Left ventricle myocardium superior (tissue), 1 donor: ENCODE data around the gene CACNA2D3. TPM values are rescaled to one million over a fixed set of nuclear protein-coding genes. Genes with fewer than 3 reads are reported as not detected.
"Not testable (repeated sequence)": the region's sequence is repeated elsewhere in the genome, so short reads cannot be mapped to it uniquely, and the experiment has no call there.

Experiments used
- ATAC-seq: fragments of 200-7000 bp; cut with Tn5 transposase; one replicate; pipeline ENCODE4 v1.9.1; 2020; ENCODE audit warnings: mild to moderate bottlenecking, moderate library complexity
- DNase-seq: peaks from one replicate; pipeline ENCODE4 v3.0.0-alpha.2; 2020
- intact Hi-C: fragments of 100-400 bp; cut with micrococcal nuclease; formaldehyde crosslinking; loops from one replicate; pipeline ENCODE4 v1.11.0; 2022
- total RNA-seq: library from RNA; stranded (reverse); fragmentation: NEBNext Ultra II Directional; extraction: Animal tissue kit (Norgen Biotek cat#: 25700); gene quantifications from one replicate; pipeline ENCODE4 v1.2.1, GENCODE V29; 2021
- donor health status: DM: no; HTN: yes; CAD: no; lungs with severe emphysema.

The CACNA2D3 gene
- total RNA-seq, 1 donor from 2014 or later = 26.9 TPM

- intact Hi-C loops = no loop called here
- DNase-seq = no peak
- ATAC-seq = no peak
Observed at GRCh38 chr3:54960082-54960481, 837.7 kb downstream of the CACNA2D3 start.

- no peak for ATAC-seq
Observed at GRCh38 chr3:54960701-54961100, 838.3 kb downstream of the CACNA2D3 start.

GRCh38 chr3:54962200-54962599, 839.8 kb downstream of the CACNA2D3 start:
- intact Hi-C loops = no loop called here
- DNase-seq (no peak), ATAC-seq (no peak)

More at GRCh38 chr3:54960701-54961100, 838.3 kb downstream of the CACNA2D3 start:
- DNase-seq = no peak
- intact Hi-C loops = no loop called here

- DNase-seq (no peak), ATAC-seq (no peak)
- intact Hi-C loops = no loop called here
Observed at GRCh38 chr3:54963641-54964040, 841.3 kb downstream of the CACNA2D3 start.

GRCh38 chr3:54964081-54964480, 841.7 kb downstream of the CACNA2D3 start:
- DNase-seq (no peak), ATAC-seq (no peak)
- intact Hi-C loops = no loop called here

- ATAC-seq = no peak
- no peak for DNase-seq
- intact Hi-C loops = no loop called here
Observed at GRCh38 chr3:54965746-54966145, 843.4 kb downstream of the CACNA2D3 start.

- no peak for ATAC-seq
- intact Hi-C loops = no loop called here
- no peak for DNase-seq
Observed at GRCh38 chr3:54966979-54967378, 844.6 kb downstream of the CACNA2D3 start.

- DNase-seq (no peak), ATAC-seq (no peak)
- intact Hi-C loops = no loop called here
Observed at GRCh38 chr3:54967731-54968161, 845.4 kb downstream of the CACNA2D3 start.

- DNase-seq (no peak), ATAC-seq (no peak)
- intact Hi-C loops = no loop called here
Observed at GRCh38 chr3:54968546-54969172, 846.3 kb downstream of the CACNA2D3 start.

GRCh38 chr3:54969652-54970051, 847.3 kb downstream of the CACNA2D3 start:
- DNase-seq = no peak
- ATAC-seq = no peak
- intact Hi-C loops = no loop called here

- intact Hi-C loops = no loop called here
- DNase-seq (no peak), ATAC-seq (no peak)
Observed at GRCh38 chr3:54970895-54971294, 848.5 kb downstream of the CACNA2D3 start.

- intact Hi-C loops = no loop called here
- DNase-seq (no peak), ATAC-seq (no peak)
Observed at GRCh38 chr3:54977439-54977838, 855.1 kb downstream of the CACNA2D3 start.

GRCh38 chr3:54977946-54978345, 855.6 kb downstream of the CACNA2D3 start:
- ATAC-seq, intact Hi-C loops, DNase-seq: not testable (repeated sequence)

- ATAC-seq = no peak
- DNase-seq = no peak
- intact Hi-C loops = no loop called here
Observed at GRCh38 chr3:54982807-54983206, 860.5 kb downstream of the CACNA2D3 start.

- DNase-seq = no peak
- ATAC-seq = no peak
- intact Hi-C loops = no loop called here
Observed at GRCh38 chr3:54983266-54984099, 861.1 kb downstream of the CACNA2D3 start.

- intact Hi-C loops = no loop called here
- DNase-seq = no peak
Observed at GRCh38 chr3:54985856-54986255, 863.5 kb downstream of the CACNA2D3 start.

GRCh38 chr3:54986294-54986693, 863.9 kb downstream of the CACNA2D3 start:
- DNase-seq (no peak), ATAC-seq (no peak)
- intact Hi-C loops = no loop called here

More at GRCh38 chr3:54985856-54986255, 863.5 kb downstream of the CACNA2D3 start:
- no peak for ATAC-seq

- no peak for ATAC-seq
- intact Hi-C loops = no loop called here
- DNase-seq = no peak
Observed at GRCh38 chr3:54987719-54988118, 865.4 kb downstream of the CACNA2D3 start.

- no peak for DNase-seq
- intact Hi-C loops = no loop called here
- ATAC-seq = peak; percentile 81
Observed at GRCh38 chr3:54988302-54988837, 866.0 kb downstream of the CACNA2D3 start.
